Measurements from ENCODE around the gene VWA5B1.

Gene VWA5B1

GRCh38 chr1:20322825-20323612, 32.3 kb downstream of the VWA5B1 start:
- Mint-ChIP-seq H3K36me3 (no peaks in the 10 kb centered on the region), H3K4me1 (peaks cover 22% of the 10 kb centered on the region), H3K4me3 (no peak overlapping the region), H3K9me3 (no peaks in the 10 kb centered on the region), H3K27ac (no peak overlapping the region), H3K27me3 (peaks cover 28% of the 10 kb centered on the region)
- ATAC-seq, result no peak

DNA sequence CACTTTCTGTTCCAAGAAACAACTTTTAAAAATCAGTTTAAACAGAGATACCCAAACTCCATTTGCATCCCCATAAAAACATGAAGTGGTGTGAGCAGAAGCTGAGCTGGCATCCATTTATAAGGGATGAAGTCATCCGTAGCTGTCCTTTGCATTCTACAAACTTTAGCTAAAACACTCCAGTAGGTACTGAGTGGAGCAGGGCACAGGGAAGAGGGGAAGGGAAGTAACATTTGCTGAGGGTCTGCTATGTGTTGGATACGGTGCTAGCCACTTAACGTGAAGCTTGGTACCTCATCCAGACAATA, 32.9 kb downstream of the VWA5B1 start:
- no peaks in the 10 kb centered on the region for H3K9me3 Mint-ChIP-seq
- no peak overlapping the region for H3K27ac Mint-ChIP-seq
- no peak for ATAC-seq
- H3K36me3 Mint-ChIP-seq, result no peaks in the 10 kb centered on the region
- H3K4me1 Mint-ChIP-seq, result peaks cover 22% of the 10 kb centered on the region
- no peak overlapping the region for H3K4me3 Mint-ChIP-seq
- peaks cover 33% of the 10 kb centered on the region for H3K27me3 Mint-ChIP-seq

DNA sequence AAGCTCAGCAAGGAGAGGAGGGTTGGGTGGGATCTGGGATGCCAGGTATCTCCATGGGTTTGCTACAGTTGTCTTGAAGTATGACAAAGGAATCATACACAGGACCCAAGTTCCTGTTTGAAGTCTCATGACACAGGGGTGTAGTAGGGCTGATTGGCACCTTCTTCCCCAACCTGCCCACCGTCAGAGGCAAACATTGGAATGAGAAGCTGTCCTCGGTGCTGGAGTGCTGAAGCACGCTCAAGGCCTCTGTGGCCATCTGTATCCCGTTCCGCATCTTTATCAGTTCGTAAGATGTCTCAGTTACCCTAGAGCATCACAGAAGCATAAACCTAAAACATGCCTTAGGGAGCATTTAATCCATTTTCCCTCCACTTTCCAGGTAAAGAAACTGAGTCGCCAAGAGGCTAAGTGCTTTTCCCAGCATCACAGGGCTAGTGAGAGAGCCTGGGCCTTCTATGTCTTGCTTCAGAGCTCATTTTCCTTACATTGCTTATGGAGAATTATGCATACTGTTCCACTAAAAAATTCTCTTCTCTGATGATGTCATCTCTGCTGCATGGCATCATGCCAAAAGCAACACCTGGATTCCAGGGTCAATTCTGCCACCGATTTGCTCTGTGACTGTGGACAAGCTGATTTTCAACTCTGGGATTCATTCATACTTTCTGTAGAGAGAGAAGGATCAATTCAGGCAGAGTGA, 34.2 kb downstream of the VWA5B1 start:
- peaks cover 33% of the 10 kb centered on the region for H3K27me3 Mint-ChIP-seq
- no peak overlapping the region for H3K4me3 Mint-ChIP-seq
- no peaks in the 10 kb centered on the region for H3K9me3 Mint-ChIP-seq
- H3K4me1 Mint-ChIP-seq, result peaks cover 22% of the 10 kb centered on the region
- no peak overlapping the region for H3K27ac Mint-ChIP-seq
- no peaks in the 10 kb centered on the region for H3K36me3 Mint-ChIP-seq
- ATAC-seq, result no peak

DNA sequence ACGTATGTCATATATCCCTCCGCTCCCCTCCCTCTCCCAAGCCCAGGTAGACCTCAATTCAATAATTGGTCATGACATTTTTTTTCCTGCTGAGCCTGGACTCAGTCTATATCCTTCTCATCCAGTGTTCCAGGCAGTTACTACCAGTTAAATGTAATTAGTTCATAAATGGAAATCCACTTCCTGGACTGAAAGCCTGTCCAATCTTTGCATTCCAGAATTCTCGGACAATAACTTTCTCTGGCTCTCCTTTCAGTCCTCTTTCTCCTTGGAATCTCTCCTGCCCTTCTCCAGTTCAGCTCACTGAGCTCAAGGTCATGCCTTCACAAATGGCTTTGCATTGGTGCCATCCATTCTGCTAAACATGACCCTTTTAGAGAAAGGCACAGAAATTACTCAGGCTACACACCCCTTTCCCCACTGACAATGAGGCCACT, 34.8 kb downstream of the VWA5B1 start:
- H3K36me3 Mint-ChIP-seq, result no peaks in the 10 kb centered on the region
- no peak overlapping the region for H3K4me3 Mint-ChIP-seq
- peaks cover 22% of the 10 kb centered on the region for H3K4me1 Mint-ChIP-seq
- H3K9me3 Mint-ChIP-seq, result no peaks in the 10 kb centered on the region
- peaks cover 32% of the 10 kb centered on the region for H3K27me3 Mint-ChIP-seq
- no peak overlapping the region for H3K27ac Mint-ChIP-seq
- ATAC-seq, result no peak

DNA sequence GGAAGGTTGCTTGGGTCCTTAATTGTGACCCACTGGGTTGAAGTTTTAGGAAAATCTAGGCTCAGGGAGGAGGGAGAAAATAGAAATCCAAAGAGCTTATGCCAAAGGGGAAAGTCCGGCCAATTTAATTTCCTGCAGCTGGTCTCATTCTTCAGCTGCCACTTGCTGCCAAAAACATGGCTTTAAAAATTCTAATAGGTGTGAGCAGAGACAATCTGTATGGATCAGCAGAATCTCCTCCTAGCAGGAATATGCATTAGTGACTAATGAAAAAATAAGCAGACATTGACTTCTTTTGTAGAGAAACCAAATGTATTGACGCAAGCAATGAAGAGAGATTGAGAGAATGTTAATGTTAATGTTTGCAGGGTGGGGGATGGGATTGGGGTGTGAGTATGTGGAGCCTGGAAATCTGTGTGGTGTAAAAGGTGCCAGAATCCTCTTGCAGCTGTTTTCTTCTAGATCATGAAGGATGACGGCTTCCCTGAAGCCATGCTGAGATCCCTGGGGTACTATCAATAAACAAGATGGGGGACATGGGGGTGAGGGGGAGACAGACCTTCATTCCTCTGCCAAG, 35.3 kb downstream of the VWA5B1 start:
- H3K4me3 Mint-ChIP-seq, result no peak overlapping the region
- H3K27ac Mint-ChIP-seq, result no peak overlapping the region
- H3K4me1 Mint-ChIP-seq, result peaks cover 17% of the 10 kb centered on the region
- no peaks in the 10 kb centered on the region for H3K9me3 Mint-ChIP-seq
- H3K36me3 Mint-ChIP-seq, result no peaks in the 10 kb centered on the region
- H3K27me3 Mint-ChIP-seq, result peaks cover 30% of the 10 kb centered on the region
- ATAC-seq, result no peak

DNA sequence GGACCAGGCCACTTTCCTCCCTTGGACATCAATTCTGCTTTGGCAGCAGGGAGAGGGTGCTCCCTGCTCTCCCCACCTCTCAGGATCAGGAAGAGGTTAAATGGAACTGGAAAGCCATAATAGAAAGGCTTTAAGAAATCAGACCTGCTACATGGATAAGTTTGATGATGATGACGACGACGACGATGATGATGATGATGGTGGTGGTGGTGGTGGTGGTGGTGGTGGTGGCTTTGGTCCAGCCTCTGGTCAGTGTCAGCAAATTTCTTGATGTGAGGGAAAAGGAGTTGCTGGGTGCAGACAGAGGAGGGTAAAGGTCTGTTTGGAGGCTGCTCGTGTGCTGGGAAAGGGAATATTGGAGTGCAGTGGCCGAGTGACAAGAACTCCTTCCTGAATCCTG, 36.8 kb downstream of the VWA5B1 start:
- H3K27ac Mint-ChIP-seq, result no peak overlapping the region
- H3K9me3 Mint-ChIP-seq, result no peaks in the 10 kb centered on the region
- no peak for ATAC-seq
- H3K4me3 Mint-ChIP-seq, result no peak overlapping the region
- peaks cover 23% of the 10 kb centered on the region for H3K27me3 Mint-ChIP-seq
- no peaks in the 10 kb centered on the region for H3K36me3 Mint-ChIP-seq
- peaks cover 3% of the 10 kb centered on the region for H3K4me1 Mint-ChIP-seq

- H3K27me3 Mint-ChIP-seq, result peaks cover 23% of the 10 kb centered on the region
- no peaks in the 10 kb centered on the region for H3K9me3 Mint-ChIP-seq
- no peaks in the 10 kb centered on the region for H3K36me3 Mint-ChIP-seq
- H3K27ac Mint-ChIP-seq, result no peak overlapping the region
- H3K4me3 Mint-ChIP-seq, result no peak overlapping the region
- no peaks in the 10 kb centered on the region for H3K4me1 Mint-ChIP-seq
- ATAC-seq, result no peak
These were observed 37.5 kb downstream of the VWA5B1 start for GRCh38 chr1:20328201-20328600.

DNA sequence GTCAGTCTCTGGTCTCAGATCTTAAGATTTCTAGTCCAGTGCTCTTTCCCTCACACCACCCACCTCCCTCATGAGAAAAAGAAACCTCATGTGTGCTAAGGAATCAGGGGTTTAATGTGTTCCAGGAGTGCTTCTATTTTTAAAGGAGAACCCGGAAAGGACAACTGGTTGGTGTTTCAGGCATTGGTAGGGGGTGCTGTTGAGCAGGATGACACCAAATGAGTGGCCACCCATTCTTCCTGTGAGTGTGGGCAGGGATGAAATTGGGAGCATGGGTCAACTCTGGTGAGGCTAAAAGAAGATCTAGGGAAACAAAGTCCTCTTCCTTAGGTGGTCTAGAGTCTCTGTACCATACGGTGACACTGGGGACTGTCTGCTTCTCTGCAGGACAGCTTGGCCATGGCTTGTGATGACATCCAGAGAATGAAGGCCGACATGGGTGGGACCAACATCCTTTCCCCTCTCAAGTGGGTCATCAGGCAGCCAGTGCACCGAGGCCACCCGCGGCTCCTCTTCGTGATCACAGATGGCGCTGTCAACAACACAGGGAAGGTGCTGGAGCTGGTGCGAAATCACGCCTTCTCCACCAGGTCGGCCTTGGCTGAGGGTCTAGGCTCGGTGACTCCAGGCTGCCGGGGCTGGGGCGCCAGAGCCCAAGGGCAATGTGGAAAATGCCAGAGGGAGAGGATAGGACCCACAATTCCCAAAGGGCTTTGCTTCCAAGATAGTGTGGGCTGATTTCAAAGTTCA, 39.3 kb downstream of the VWA5B1 start:
- Mint-ChIP-seq H3K27ac (no peak overlapping the region), H3K36me3 (no peaks in the 10 kb centered on the region), H3K9me3 (no peaks in the 10 kb centered on the region), H3K27me3 (peaks cover 23% of the 10 kb centered on the region), H3K4me1 (no peaks in the 10 kb centered on the region), H3K4me3 (no peak overlapping the region)
- ATAC-seq, result no peak

DNA sequence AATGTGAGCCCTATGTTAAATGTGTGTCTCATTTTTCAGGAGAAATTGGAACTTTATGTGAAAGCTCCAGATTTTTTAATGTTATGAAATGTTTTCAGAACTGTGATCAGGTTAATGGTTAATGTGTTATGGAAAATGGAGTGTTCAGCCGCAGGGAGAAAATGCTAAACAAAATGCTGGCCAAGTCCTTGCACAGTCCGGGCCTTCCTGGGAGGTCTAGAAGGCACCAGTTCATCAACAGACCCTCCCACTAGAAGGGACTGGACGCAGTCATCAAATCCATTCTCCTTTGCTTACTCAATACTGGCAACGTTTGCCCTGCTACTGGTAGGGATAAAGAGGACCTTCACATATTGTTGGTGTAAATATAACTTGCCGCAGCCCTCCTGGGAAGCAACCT, 43.4 kb downstream of the VWA5B1 start:
- Mint-ChIP-seq H3K27ac (no peak overlapping the region), H3K27me3 (peaks cover 6% of the 10 kb centered on the region), H3K4me1 (no peaks in the 10 kb centered on the region), H3K4me3 (no peak overlapping the region), H3K36me3 (no peaks in the 10 kb centered on the region), H3K9me3 (no peaks in the 10 kb centered on the region)
- ATAC-seq, result no peak

GRCh38 chr1:20336105-20336605, 45.5 kb downstream of the VWA5B1 start:
- H3K36me3 Mint-ChIP-seq, result no peaks in the 10 kb centered on the region
- H3K4me3 Mint-ChIP-seq, result no peak overlapping the region
- H3K27me3 Mint-ChIP-seq, result peaks cover 1% of the 10 kb centered on the region
- no peaks in the 10 kb centered on the region for H3K4me1 Mint-ChIP-seq
- H3K27ac Mint-ChIP-seq, result no peak overlapping the region
- ATAC-seq, result no peak
- no peaks in the 10 kb centered on the region for H3K9me3 Mint-ChIP-seq

DNA sequence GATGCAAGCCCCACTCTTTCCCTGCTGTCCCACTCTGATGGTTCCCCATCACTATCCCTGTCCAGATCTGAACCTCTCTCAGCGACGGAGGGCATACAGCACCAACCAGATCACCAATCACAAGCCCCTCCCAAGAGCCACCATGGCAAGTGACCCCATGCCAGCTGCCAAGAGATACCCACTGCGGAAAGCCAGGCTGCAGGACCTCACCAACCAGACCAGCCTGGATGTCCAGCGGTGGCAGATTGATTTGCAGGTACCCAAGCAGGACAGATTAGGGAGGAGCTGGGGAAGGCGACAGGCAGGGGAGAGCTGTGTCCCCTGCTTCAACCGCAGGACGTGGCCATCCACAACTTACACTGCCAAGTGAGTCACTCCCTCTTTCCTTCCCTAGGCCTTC, 46.9 kb downstream of the VWA5B1 start:
- Mint-ChIP-seq H3K4me3 (no peak overlapping the region), H3K4me1 (no peaks in the 10 kb centered on the region), H3K9me3 (no peaks in the 10 kb centered on the region), H3K27me3 (no peaks in the 10 kb centered on the region), H3K36me3 (no peaks in the 10 kb centered on the region), H3K27ac (no peak overlapping the region)
- ATAC-seq, result no peak

GRCh38 chr1:20339811-20340457, 49.3 kb downstream of the VWA5B1 start:
- H3K27me3 Mint-ChIP-seq, result peaks cover 14% of the 10 kb centered on the region
- H3K36me3 Mint-ChIP-seq, result no peaks in the 10 kb centered on the region
- no peaks in the 10 kb centered on the region for H3K9me3 Mint-ChIP-seq
- no peak for ATAC-seq
- H3K4me1 Mint-ChIP-seq, result peaks cover 8% of the 10 kb centered on the region
- no peak overlapping the region for H3K27ac Mint-ChIP-seq
- H3K4me3 Mint-ChIP-seq, result no peak overlapping the region

GRCh38 chr1:20342294-20343148, 51.8 kb downstream of the VWA5B1 start:
- H3K4me3 Mint-ChIP-seq, result no peak overlapping the region
- no peak for ATAC-seq
- peaks cover 8% of the 10 kb centered on the region for H3K4me1 Mint-ChIP-seq
- H3K9me3 Mint-ChIP-seq, result peaks cover 9% of the 10 kb centered on the region
- H3K27ac Mint-ChIP-seq, result no peak overlapping the region
- H3K27me3 Mint-ChIP-seq, result peaks cover 33% of the 10 kb centered on the region
- no peaks in the 10 kb centered on the region for H3K36me3 Mint-ChIP-seq
